HG03139 (cell line): Measurements from ENCODE around the gene NECAB3.
A peak's percentile ranks its signal among the peaks of the same experiment; 100 is the strongest.
"Not testable (repeated sequence)": the region's sequence is repeated elsewhere in the genome, so short reads cannot be mapped to it uniquely, and the experiment has no call there.

Experiments
- ATAC-seq: cut with Tn5 transposase; IDR thresholded peaks from one replicate; pipeline ENCODE4 v1.9.1; 2021; ENCODE audit not compliant: unreplicated experiment

NECAB3 gene

GRCh38 chr20:33674294-33675135, at the start of gene NECAB3:
Gene NECAB3, minus strand, starts transcription at chr20:33674428. Its CDS starts 76 bp downstream, at chr20:33674352.
- no peak for ATAC-seq

GRCh38 chr20:33721391-33722140, 47.3 kb upstream of the NECAB3 start:
- ATAC-seq = no peak

- peak; percentile 96 for ATAC-seq
These were observed 45.9 kb upstream of the NECAB3 start, which contains the start of gene PXMP4 for GRCh38 chr20:33719989-33720709. Gene PXMP4, minus strand, starts transcription at chr20:33720310. Its CDS starts 103 bp downstream, at chr20:33720207.

GRCh38 chr20:33719277-33719988, 45.2 kb upstream of the NECAB3 start:
- ATAC-seq = no peak

GRCh38 chr20:33716498-33716897, 42.3 kb upstream of the NECAB3 start:
- ATAC-seq = no peak

- ATAC-seq = no peak
These were observed 39.7 kb upstream of the NECAB3 start for GRCh38 chr20:33713865-33714367.

GRCh38 chr20:33711446-33711738, 37.2 kb upstream of the NECAB3 start:
- no peak for ATAC-seq

- no peak for ATAC-seq
These were observed 36.6 kb upstream of the NECAB3 start for GRCh38 chr20:33710681-33711445.

GRCh38 chr20:33709905-33710541, 35.8 kb upstream of the NECAB3 start:
- no peak for ATAC-seq

GRCh38 chr20:33709398-33709797, 35.2 kb upstream of the NECAB3 start:
- ATAC-seq = no peak

GRCh38 chr20:33707668-33708067, 33.4 kb upstream of the NECAB3 start:
- no peak for ATAC-seq

- no peak for ATAC-seq
These were observed 30.1 kb upstream of the NECAB3 start for GRCh38 chr20:33704197-33704924.

- no peak for ATAC-seq
These were observed 29.4 kb upstream of the NECAB3 start for GRCh38 chr20:33703498-33704137.

GRCh38 chr20:33702861-33703260, 28.6 kb upstream of the NECAB3 start:
- ATAC-seq = no peak

GRCh38 chr20:33701629-33702450, 27.6 kb upstream of the NECAB3 start:
- no peak for ATAC-seq

GRCh38 chr20:33700696-33701441, 26.6 kb upstream of the NECAB3 start:
- not testable (repeated sequence) for ATAC-seq

GRCh38 chr20:33698966-33699365, 24.7 kb upstream of the NECAB3 start:
- ATAC-seq = not testable (repeated sequence)
